ENCODE measurements around the gene ABCB4. TPM values are rescaled to one million over a fixed set of nuclear protein-coding genes. Genes with fewer than 3 reads are reported as not detected.
"Not testable (repeated sequence)": the region's sequence is repeated elsewhere in the genome, so short reads cannot be mapped to it uniquely, and the experiment has no call there.

The ABCB4 gene
- total RNA-seq, 1 donor, result 7.2 TPM

DNA sequence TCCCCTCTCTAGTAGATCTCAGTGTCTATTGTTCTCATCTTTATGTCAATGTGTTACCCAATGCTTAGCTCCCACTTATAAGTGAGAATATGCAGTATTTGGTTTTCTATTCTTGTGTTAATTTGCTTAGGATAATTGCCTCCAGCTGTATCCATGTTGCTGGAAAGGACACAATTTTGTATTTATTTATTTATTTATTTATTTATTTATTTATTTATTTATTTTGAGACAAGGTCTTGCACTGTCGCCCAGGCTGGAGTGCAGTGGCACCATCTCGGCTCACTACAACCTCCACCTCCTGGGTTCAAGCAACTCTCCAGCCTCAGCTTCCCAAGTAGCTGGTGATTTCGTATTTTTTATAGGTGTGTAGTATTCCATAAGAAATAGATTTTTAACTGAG is 15.0 kb downstream of the ABCB4 start:
- not testable (repeated sequence) for H3K9me3 ChIP-seq (ENCODE audit: low read depth, low read length); H3K27me3 ChIP-seq (ENCODE audit: insufficient read depth, low read length); H3K4me3 ChIP-seq (ENCODE audit: low read length); H3K4me1 ChIP-seq (ENCODE audit: insufficient read depth, low read length)

DNA sequence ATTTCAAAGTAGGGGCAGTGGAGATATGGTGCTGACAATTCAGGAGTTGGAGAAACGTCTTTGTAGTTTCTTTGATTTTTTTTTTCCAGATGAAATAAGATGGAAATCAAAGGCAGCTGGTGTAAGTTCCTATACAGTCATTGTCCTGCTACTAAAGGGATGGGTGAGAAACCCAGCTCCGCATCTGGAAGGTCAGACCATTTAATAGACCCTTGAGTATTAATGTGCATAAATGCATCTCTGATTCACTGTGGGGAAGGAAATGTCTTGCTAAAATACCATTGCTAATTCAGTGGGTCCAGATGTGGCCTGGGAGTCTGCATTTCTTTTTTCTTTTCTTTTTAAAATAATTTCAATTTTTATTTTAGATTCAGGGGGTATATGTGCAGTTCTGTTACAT is 15.5 kb downstream of the ABCB4 start:
- no peaks in the 10 kb centered on the region for H3K4me1 ChIP-seq (ENCODE audit: insufficient read depth, low read length)
- H3K27me3 ChIP-seq (ENCODE audit: insufficient read depth, low read length), result no peaks in the 10 kb centered on the region
- no peaks in the 10 kb centered on the region for H3K9me3 ChIP-seq (ENCODE audit: low read depth, low read length)
- H3K4me3 ChIP-seq (ENCODE audit: low read length), result no peak overlapping the region

DNA sequence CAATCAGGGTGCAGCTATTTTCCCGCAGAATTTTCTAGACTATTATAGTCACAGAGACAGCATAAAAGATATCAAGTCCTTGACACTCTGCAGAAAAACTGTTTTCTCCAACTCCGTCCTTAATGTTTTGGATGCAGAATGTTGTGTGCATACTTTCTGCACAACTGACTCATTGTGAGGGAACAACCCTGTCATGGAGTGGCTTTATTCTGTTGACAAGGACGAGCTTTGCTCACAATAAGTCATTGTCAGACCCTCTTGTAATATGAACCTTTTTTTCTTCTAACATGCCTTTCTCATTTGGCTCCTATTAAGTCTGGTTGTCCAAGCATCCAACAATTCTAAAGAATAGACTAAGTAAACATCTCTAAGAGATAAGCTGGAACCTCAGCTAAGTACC is 17.3 kb downstream of the ABCB4 start:
- no peaks in the 10 kb centered on the region for H3K4me1 ChIP-seq (ENCODE audit: insufficient read depth, low read length)
- H3K27me3 ChIP-seq (ENCODE audit: insufficient read depth, low read length), result no peaks in the 10 kb centered on the region
- H3K9me3 ChIP-seq (ENCODE audit: low read depth, low read length), result no peaks in the 10 kb centered on the region
- H3K4me3 ChIP-seq (ENCODE audit: low read length), result no peak overlapping the region

DNA sequence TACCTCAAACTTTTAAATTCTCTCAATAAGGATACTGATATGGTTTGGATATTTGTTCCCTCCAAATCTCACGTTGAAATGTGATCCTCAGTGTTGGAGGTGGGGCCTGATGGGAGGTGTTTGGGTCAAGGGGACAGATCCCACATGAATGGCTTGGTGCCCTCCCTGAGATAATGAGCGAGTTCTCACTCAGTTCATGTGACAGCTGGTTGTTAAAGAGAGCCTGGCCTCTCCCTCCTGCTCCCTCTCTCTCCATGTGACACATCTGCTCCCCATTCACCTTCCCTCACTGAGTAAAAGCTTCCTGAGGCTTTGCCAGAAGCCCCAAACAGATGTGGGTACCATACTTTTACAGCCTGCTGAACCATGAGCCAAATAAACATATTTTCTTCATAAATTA is 19.2 kb downstream of the ABCB4 start:
- H3K27me3 ChIP-seq (ENCODE audit: insufficient read depth, low read length), result no peaks in the 10 kb centered on the region
- H3K4me1 ChIP-seq (ENCODE audit: insufficient read depth, low read length), result no peaks in the 10 kb centered on the region
- no peak overlapping the region for H3K4me3 ChIP-seq (ENCODE audit: low read length)
- H3K9me3 ChIP-seq (ENCODE audit: low read depth, low read length), result no peaks in the 10 kb centered on the region

DNA sequence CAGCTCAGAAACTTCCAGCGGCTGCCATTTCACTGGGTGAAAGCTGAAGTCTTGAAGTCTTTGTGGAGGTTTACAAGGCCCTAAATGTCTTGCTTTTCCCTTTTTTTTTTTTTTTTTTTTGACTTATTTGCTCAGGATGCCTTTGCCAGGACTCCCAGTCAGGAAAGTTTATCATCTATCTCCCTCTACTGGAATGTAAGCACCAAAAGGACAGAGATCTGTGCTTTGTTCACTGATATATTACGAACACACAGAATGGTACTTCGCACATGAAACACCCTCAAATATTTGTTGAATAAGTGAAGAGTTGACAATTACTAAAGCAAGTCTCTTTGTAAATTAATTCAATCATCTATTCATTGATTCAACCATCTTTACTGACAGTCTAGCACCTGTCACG is 23.2 kb downstream of the ABCB4 start:
- Histone ChIP-seq H3K4me3 (ENCODE audit: low read length) (no peak overlapping the region), H3K4me1 (ENCODE audit: insufficient read depth, low read length) (no peaks in the 10 kb centered on the region), H3K27me3 (ENCODE audit: insufficient read depth, low read length) (no peaks in the 10 kb centered on the region), H3K9me3 (ENCODE audit: low read depth, low read length) (no peaks in the 10 kb centered on the region)

DNA sequence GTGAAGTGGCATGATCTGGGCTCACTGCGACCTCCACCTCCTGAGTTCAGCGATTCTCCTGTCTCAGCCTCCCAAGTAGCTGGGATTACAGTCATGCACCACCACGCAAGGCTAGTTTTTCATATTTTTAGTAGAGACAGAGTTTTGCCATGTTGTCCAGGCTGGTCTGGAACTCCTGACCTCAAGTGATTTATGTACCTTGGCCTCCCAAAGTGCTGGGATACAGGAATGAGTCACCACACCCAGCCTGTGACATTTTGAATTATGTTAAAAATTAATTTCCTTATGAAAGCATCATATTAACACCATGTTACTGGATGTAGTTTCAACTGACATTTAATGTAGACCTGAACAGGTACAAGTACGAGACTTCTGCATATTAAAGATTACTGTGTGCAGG is 24.3 kb downstream of the ABCB4 start:
- no peaks in the 10 kb centered on the region for H3K27me3 ChIP-seq (ENCODE audit: insufficient read depth, low read length)
- no peaks in the 10 kb centered on the region for H3K9me3 ChIP-seq (ENCODE audit: low read depth, low read length)
- H3K4me1 ChIP-seq (ENCODE audit: insufficient read depth, low read length), result no peaks in the 10 kb centered on the region
- no peak overlapping the region for H3K4me3 ChIP-seq (ENCODE audit: low read length)

DNA sequence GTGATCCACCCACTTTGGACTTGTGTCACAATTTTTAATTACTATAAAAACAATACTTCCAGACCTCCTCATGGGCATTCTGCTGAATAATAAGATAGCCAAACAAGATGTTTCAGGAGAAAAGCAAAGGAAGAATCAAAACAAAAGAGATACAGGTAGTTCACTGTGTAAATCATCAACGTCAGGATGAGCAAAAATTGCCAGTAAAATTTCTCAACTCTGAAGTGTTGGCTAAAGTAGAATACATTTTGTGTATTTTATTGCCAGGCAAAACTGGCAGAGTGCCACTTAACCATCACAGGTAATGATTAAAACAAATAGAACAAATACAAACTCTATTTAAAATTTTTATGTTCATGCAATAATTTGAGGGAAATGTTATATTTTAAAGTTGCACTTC is 24.8 kb downstream of the ABCB4 start:
- Histone ChIP-seq H3K9me3 (ENCODE audit: low read depth, low read length) (no peaks in the 10 kb centered on the region), H3K4me3 (ENCODE audit: low read length) (no peak overlapping the region), H3K4me1 (ENCODE audit: insufficient read depth, low read length) (no peaks in the 10 kb centered on the region), H3K27me3 (ENCODE audit: insufficient read depth, low read length) (no peaks in the 10 kb centered on the region)

DNA sequence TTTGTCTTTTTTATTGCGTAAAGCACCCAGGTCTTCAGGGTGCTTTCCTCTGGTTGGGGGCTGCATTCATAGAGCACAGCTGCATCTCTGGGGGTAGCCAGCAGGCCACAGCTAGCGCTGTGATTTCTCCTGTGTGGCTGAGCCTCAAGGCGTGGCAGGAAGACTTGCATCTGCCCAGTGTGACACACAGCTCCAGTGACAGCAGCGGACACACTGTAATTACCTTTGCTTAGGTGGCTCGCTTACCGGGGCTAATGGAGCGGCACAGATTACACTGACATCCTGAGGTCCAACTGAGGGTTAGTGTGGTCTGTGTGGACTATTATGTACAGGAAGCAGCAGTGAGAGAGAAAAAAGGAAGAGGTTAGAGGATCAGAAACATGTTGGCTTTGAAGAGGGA is 27.1 kb downstream of the ABCB4 start:
- Histone ChIP-seq H3K4me3 (ENCODE audit: low read length) (no peak overlapping the region), H3K4me1 (ENCODE audit: insufficient read depth, low read length) (no peaks in the 10 kb centered on the region), H3K9me3 (ENCODE audit: low read depth, low read length) (no peaks in the 10 kb centered on the region), H3K27me3 (ENCODE audit: insufficient read depth, low read length) (no peaks in the 10 kb centered on the region)

DNA sequence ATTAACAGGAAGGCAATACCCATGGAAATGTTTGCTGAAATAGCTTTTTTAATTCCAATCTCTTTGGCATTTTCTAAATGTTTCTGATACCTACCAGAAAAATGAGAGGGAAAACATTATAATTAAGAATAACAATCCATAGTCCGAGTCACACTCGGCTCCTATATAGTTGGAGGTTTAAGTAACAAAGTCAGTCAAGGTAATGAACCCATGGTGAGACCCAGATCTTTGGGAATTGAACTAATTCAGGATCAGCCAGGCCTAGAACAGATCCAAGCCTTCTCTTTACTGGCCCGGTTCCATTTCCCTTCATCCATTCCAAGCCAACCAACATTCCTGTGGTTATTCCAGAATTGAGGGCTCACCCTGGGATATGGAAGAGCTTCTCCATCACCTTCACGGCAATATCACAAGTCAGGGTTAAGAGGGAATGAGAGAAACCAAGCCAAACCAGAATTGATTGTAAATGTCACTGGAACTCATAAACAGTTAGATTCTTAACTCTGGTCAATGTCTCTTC is 28.3 kb downstream of the ABCB4 start:
- no peaks in the 10 kb centered on the region for H3K9me3 ChIP-seq (ENCODE audit: low read depth, low read length)

DNA sequence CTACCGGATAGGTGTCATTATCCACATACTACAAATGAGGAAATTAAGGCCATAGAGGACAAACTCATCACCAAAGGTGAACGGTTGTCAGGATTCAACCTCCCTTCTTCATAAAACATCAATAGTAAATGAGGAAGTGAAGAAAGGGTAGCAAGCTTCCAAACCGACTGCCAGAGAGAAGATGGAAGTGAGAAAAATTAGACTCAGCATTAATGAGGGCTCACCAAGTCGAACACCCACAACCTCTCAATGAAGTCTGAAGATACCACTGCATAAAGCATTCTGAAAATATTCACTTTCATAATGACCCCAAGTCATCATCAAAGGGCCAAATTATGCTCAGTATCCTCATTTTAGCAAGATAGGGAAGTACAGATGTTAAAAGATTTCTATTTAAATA is 29.6 kb downstream of the ABCB4 start:
- H3K4me3 ChIP-seq (ENCODE audit: low read length), result no peak overlapping the region
- H3K27me3 ChIP-seq (ENCODE audit: insufficient read depth, low read length), result no peaks in the 10 kb centered on the region
- H3K9me3 ChIP-seq (ENCODE audit: low read depth, low read length), result no peaks in the 10 kb centered on the region
- no peaks in the 10 kb centered on the region for H3K4me1 ChIP-seq (ENCODE audit: insufficient read depth, low read length)

More for the DNA sequence above, 28.3 kb downstream of the ABCB4 start:
- no peaks in the 10 kb centered on the region for H3K27me3 ChIP-seq (ENCODE audit: insufficient read depth, low read length)
- H3K4me1 ChIP-seq (ENCODE audit: insufficient read depth, low read length), result no peaks in the 10 kb centered on the region
- no peak overlapping the region for H3K4me3 ChIP-seq (ENCODE audit: low read length)

DNA sequence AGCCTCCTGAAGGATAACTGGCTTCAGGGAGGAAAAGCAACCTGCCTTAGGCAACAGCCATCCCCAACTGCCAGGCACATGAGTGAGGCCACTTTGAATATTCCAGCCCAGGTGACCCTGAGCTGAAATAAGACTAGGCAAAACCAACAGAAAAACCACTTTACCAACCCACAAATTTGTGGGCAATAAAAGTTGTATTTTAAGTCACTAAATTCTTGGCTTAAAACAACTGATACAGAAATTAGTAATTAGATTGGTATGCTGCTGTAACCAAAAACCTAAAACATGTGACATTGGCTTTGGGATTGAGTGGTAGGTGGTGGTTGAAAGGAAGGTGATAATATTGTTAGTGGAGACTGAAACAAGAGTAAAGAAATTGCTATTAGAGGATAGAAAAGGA is 39.9 kb downstream of the ABCB4 start:
- H3K4me3 ChIP-seq (ENCODE audit: low read length), result no peak overlapping the region
- H3K27me3 ChIP-seq (ENCODE audit: insufficient read depth, low read length), result no peaks in the 10 kb centered on the region
- no peaks in the 10 kb centered on the region for H3K9me3 ChIP-seq (ENCODE audit: low read depth, low read length)
- H3K4me1 ChIP-seq (ENCODE audit: insufficient read depth, low read length), result no peaks in the 10 kb centered on the region

DNA sequence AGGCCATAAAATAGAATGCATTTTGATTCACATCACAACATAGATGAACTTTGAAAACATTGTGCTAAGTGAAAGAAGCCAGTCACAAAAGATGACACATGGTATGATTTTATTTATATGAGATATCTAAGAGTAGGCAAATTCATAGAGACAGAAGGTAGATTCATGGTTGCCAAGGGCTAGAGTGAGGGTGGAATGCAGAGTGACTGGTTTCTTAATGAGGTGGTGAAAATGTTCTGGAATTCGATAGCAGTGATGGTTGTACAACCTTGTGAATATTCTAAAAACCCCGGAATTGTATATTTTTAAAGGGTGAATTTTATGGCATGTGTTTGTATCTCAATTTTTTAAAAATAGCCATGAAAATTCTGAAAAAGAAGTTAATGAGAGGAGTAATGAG is 42.9 kb downstream of the ABCB4 start:
- Histone ChIP-seq H3K27me3 (ENCODE audit: insufficient read depth, low read length) (no peaks in the 10 kb centered on the region), H3K4me3 (ENCODE audit: low read length) (no peak overlapping the region), H3K9me3 (ENCODE audit: low read depth, low read length) (no peaks in the 10 kb centered on the region)

DNA sequence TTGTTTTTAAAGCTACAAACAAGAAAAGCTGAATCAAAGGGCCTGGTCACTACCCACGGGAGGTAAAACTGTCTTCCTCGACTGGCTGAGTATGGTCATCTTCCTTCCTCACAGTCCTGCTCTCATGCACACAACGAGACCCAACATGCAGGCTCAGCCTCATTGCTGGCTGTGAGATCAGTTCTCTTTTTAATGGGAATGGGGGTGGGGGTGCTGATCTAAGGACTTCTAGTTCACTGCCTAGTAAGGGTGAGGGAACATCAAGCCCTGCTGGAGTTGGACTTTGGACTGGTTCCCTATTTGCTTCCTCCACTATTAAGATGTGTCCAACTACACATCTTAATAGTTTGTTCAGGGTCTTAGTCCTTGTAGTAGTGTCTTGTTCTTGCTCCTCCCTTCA is 48.2 kb downstream of the ABCB4 start:
- H3K27me3 ChIP-seq (ENCODE audit: insufficient read depth, low read length), result no peaks in the 10 kb centered on the region
- no peak overlapping the region for H3K4me3 ChIP-seq (ENCODE audit: low read length)
- no peaks in the 10 kb centered on the region for H3K4me1 ChIP-seq (ENCODE audit: insufficient read depth, low read length)
- no peaks in the 10 kb centered on the region for H3K9me3 ChIP-seq (ENCODE audit: low read depth, low read length)

More for the DNA sequence above, 42.9 kb downstream of the ABCB4 start:
- no peaks in the 10 kb centered on the region for H3K4me1 ChIP-seq (ENCODE audit: insufficient read depth, low read length)

DNA sequence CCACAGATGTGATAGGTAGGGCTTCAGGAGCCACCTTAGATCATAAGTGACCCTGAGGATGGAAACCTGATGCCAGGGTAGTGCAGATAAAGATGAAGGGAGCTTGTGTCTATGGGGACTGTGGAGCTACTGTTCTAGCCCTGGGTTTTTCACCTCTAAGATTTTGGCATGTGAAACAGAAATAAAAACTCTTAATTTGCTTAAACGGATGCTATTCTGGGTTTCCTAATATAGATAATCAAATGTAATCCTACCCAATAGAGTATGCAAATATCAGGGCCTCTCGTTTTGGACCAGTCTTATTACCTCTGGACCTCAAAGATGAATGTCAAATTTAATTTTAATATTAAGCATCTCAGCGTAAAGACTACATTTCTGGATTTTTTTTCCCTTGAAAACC is 49.3 kb downstream of the ABCB4 start:
- no peaks in the 10 kb centered on the region for H3K9me3 ChIP-seq (ENCODE audit: low read depth, low read length)
- H3K27me3 ChIP-seq (ENCODE audit: insufficient read depth, low read length), result no peaks in the 10 kb centered on the region
- no peaks in the 10 kb centered on the region for H3K4me1 ChIP-seq (ENCODE audit: insufficient read depth, low read length)
- H3K4me3 ChIP-seq (ENCODE audit: low read length), result no peak overlapping the region

DNA sequence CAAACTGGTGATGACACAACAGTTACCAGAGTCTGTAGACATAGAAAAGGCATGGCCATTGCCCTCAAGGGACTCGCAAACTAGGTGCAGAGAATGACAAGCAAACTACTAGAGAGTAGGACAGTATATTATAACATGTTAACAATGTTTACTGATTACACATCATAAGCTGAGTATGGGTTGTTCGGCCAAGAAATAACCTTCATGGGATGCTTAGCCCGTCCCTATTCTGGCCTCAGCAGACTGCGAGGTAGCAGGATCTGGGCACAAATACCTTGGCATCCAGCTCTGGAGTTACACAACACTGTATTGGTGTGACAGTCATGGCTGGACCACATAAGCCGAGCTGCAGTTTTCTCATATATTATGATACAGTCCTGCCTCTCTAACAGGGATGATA is 51.4 kb downstream of the ABCB4 start:
- no peaks in the 10 kb centered on the region for H3K27me3 ChIP-seq (ENCODE audit: insufficient read depth, low read length)
- H3K4me3 ChIP-seq (ENCODE audit: low read length), result no peak overlapping the region
- no peaks in the 10 kb centered on the region for H3K4me1 ChIP-seq (ENCODE audit: insufficient read depth, low read length)
- no peaks in the 10 kb centered on the region for H3K9me3 ChIP-seq (ENCODE audit: low read depth, low read length)

DNA sequence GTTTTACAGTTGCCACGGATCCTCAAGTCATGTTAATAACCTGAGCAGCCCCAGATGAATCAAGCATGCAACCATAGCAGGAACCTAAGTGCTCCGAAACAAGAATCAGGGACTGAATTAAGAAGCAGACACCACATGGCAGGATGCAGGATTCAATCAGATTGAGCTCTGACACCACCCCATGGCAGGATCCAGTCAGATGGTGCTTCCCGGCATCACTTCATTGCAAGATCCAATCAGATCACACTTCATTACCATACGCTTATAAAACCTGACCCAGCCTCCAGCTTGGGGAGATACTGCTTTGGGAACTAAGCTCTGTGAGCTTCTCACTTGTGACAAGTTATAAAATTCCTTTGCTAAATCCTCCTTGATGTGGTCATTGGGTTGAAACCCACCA is 55.3 kb downstream of the ABCB4 start:
- Histone ChIP-seq H3K27me3 (ENCODE audit: insufficient read depth, low read length) (no peaks in the 10 kb centered on the region), H3K4me3 (ENCODE audit: low read length) (no peak overlapping the region), H3K4me1 (ENCODE audit: insufficient read depth, low read length) (no peaks in the 10 kb centered on the region), H3K9me3 (ENCODE audit: low read depth, low read length) (no peaks in the 10 kb centered on the region)

All from mononuclear cell (primary cell).